H9 (cell line): ENCODE data around the gene LITAF. TPM values are rescaled to one million over a fixed set of nuclear protein-coding genes. Genes with fewer than 3 reads are reported as not detected.

ENCODE experiments used
- DNase-seq: peaks from one replicate; pipeline ENCODE4 v3.0.0-alpha.2; 2017
- H2AFZ ChIP-seq: one replicate; pipeline ENCODE4 v1.6.1; 2013; ENCODE audit warnings: mild to moderate bottlenecking, low read length, control low read depth, moderate library complexity
- H2AK5ac ChIP-seq: 2 replicates; pipeline ENCODE4 v1.6.1; 2013; ENCODE audit warnings: low read length, control low read depth, mixed read lengths; ENCODE audit not compliant: insufficient read length
- H2BK120ac ChIP-seq: one replicate; pipeline ENCODE4 v1.6.1; 2013; ENCODE audit warnings: low read depth, mild to moderate bottlenecking, low read length, control low read depth, inconsistent platforms; ENCODE audit not compliant: poor library complexity, severe bottlenecking
- H2BK12ac ChIP-seq: 2 replicates; pipeline ENCODE4 v1.6.1; 2013; ENCODE audit warnings: low read length, control low read depth, mixed read lengths, low read depth; ENCODE audit not compliant: insufficient read length
- H2BK15ac ChIP-seq: 2 replicates; pipeline ENCODE4 v1.6.1; 2013; ENCODE audit warnings: low read depth, low read length, control low read depth
- H2BK20ac ChIP-seq: one replicate; pipeline ENCODE4 v1.6.1; 2013; ENCODE audit warnings: low read depth, mild to moderate bottlenecking, low read length, control low read depth, inconsistent platforms; ENCODE audit not compliant: poor library complexity, severe bottlenecking
- H2BK5ac ChIP-seq: 2 replicates; pipeline ENCODE4 v1.6.1; 2013; ENCODE audit warnings: low read length, control low read depth, mixed read lengths; ENCODE audit not compliant: insufficient read length
- H3K14ac ChIP-seq: 2 replicates; pipeline ENCODE4 v1.6.1; 2013; ENCODE audit warnings: low read length, control low read depth; ENCODE audit not compliant: insufficient read depth
- H3K18ac ChIP-seq: 2 replicates; pipeline ENCODE4 v1.6.1; 2013; ENCODE audit warnings: low read depth, mild to moderate bottlenecking, mixed read lengths, low read length, control low read depth; ENCODE audit not compliant: insufficient read length
- H3K23ac ChIP-seq: 2 replicates; pipeline ENCODE4 v1.6.1; 2013; ENCODE audit warnings: low read length, control low read depth, mixed read lengths, low read depth; ENCODE audit not compliant: insufficient read length
- H3K23me2 ChIP-seq: 2 replicates; pipeline ENCODE4 v1.6.1; 2013; ENCODE audit warnings: low read depth, mild to moderate bottlenecking, mixed read lengths, low read length, control low read depth; ENCODE audit not compliant: insufficient read length, poor library complexity, severe bottlenecking
- H3K27ac ChIP-seq: 2 replicates; pipeline ENCODE4 v1.5.1; 2013; ENCODE audit warnings: low read length, control low read depth, mixed read lengths, low read depth; ENCODE audit not compliant: insufficient read length
- H3K27me3 ChIP-seq: 2 replicates; pipeline ENCODE4 v1.6.1; 2013; ENCODE audit warnings: low read length, control low read depth, inconsistent platforms; ENCODE audit not compliant: insufficient read depth
- H3K4ac ChIP-seq: 2 replicates; pipeline ENCODE4 v1.6.1; 2013; ENCODE audit warnings: low read depth, mild to moderate bottlenecking, control low read depth, inconsistent platforms, low read length, moderate library complexity
- H3K4me1 ChIP-seq: 2 replicates; pipeline ENCODE4 v1.6.1; 2013; ENCODE audit warnings: low read length, control low read depth, inconsistent platforms; ENCODE audit not compliant: insufficient read depth
- H3K4me2 ChIP-seq: 2 replicates; pipeline ENCODE4 v1.6.1; 2013; ENCODE audit warnings: low read length, control low read depth, mixed read lengths; ENCODE audit not compliant: insufficient read length, insufficient read depth
- H3K56ac ChIP-seq: 2 replicates; pipeline ENCODE4 v1.6.1; 2013; ENCODE audit warnings: low read depth, mild to moderate bottlenecking, mixed read lengths, low read length, control low read depth; ENCODE audit not compliant: insufficient read length
- H3K79me1 ChIP-seq: 2 replicates; pipeline ENCODE4 v1.6.1; 2013; ENCODE audit warnings: low read depth, mild to moderate bottlenecking, moderate library complexity, low read length, control low read depth, inconsistent platforms; ENCODE audit not compliant: insufficient read depth, poor library complexity, severe bottlenecking
- H3K79me2 ChIP-seq: 2 replicates; pipeline ENCODE4 v1.6.1; 2013; ENCODE audit warnings: low read length, control low read depth, inconsistent platforms; ENCODE audit not compliant: insufficient read depth
- H3K9ac ChIP-seq: 2 replicates; pipeline ENCODE4 v1.6.1; 2013; ENCODE audit warnings: low read length, control low read depth, mixed read lengths; ENCODE audit not compliant: insufficient read length; ENCODE audit errors: extremely low read depth
- H3K9me3 ChIP-seq: one replicate; pipeline ENCODE4 v1.6.1; 2013; ENCODE audit warnings: low read depth, low read length, inconsistent platforms; ENCODE audit not compliant: control insufficient read depth
- H3T11ph ChIP-seq: one replicate; pipeline ENCODE4 v1.6.1; 2013; ENCODE audit warnings: mild to moderate bottlenecking, low read length, control low read depth, inconsistent platforms
- H4K20me1 ChIP-seq: one replicate; pipeline ENCODE4 v1.6.1; 2013; ENCODE audit not compliant: control insufficient read depth, insufficient read length, insufficient read depth
- H4K5ac ChIP-seq: 2 replicates; pipeline ENCODE4 v1.6.1; 2013; ENCODE audit warnings: low read depth, mild to moderate bottlenecking, mixed read lengths, low read length, control low read depth; ENCODE audit not compliant: insufficient read length
- H4K8ac ChIP-seq: replicated peaks from 2 replicates; pipeline ENCODE4 v1.6.1; 2013; ENCODE audit warnings: low read length, control low read depth, mixed read lengths, low read depth; ENCODE audit not compliant: insufficient read length
- H4K91ac ChIP-seq: 2 replicates; pipeline ENCODE4 v1.6.1; 2013; ENCODE audit warnings: low read depth, mild to moderate bottlenecking, moderate library complexity, mixed read lengths, low read length, control low read depth; ENCODE audit not compliant: insufficient read length
- H3K27ac Mint-ChIP-seq, 3 experiments: 2 replicates in 2 of 3; 3 replicates in 1 of 3; pipeline ENCODE4 v1.8.0; 2020 to 2021; ENCODE audit warnings: mixed read lengths in 3 of 3, mild to moderate bottlenecking in 1 of 3, moderate library complexity in 1 of 3
- H3K27me3 Mint-ChIP-seq: 2 replicates; pipeline ENCODE4 v1.8.0; 2021; ENCODE audit warnings: low read depth, mild to moderate bottlenecking, moderate library complexity, mixed read lengths
- H3K36me3 Mint-ChIP-seq, 3 experiments: 2 replicates in 2 of 3; 3 replicates in 1 of 3; pipeline ENCODE4 v1.8.0; 2020 to 2021; ENCODE audit warnings: low read depth in 3 of 3, mixed read lengths in 3 of 3; ENCODE audit not compliant: insufficient read depth in 1 of 3
- H3K4me1 Mint-ChIP-seq, 2 experiments: 2 replicates each; pipeline ENCODE4 v1.8.0; 2020; ENCODE audit warnings: mixed read lengths in 2 of 2
- H3K4me3 Mint-ChIP-seq, 2 experiments: 2 replicates in 1 of 2; 3 replicates in 1 of 2; pipeline ENCODE4 v1.8.0; 2020 to 2021; ENCODE audit warnings: mild to moderate bottlenecking in 2 of 2, mixed read lengths in 2 of 2, moderate library complexity in 1 of 2
- H3K9me3 Mint-ChIP-seq, 2 experiments: 2 replicates in 1 of 2; 3 replicates in 1 of 2; pipeline ENCODE4 v1.8.0; 2020; ENCODE audit warnings: mild to moderate bottlenecking in 2 of 2, mixed read lengths in 2 of 2, moderate library complexity in 1 of 2
- CTCF ChIP-seq: fragments of 200-600 bp; sonication (generic); conservative IDR thresholded peaks from 3 replicates; pipeline ENCODE4 v1.8.0; 2021; ENCODE audit warnings: antibody characterized with exemption, mild to moderate bottlenecking
- WGBS: extraction: QIAGEN DNeasy Blood & Tissue Kit; methylation state at CpG from one replicate; pipeline ENCODE4 v1.1.7; 2013; ENCODE audit warnings: missing lambda C conversion rate, low lambda C conversion rate, mixed read lengths; ENCODE audit not compliant: insufficient read length; ENCODE audit errors: extremely low coverage; 5-methylcytosine and 5-hydroxymethylcytosine counted together
- total RNA-seq: library from RNA; stranded (reverse); gene quantifications from 2 replicates; pipeline ENCODE4 v1.2.1, GENCODE V29; 2021

LITAF gene
- total RNA-seq, 1 experiment from 2014 or later = 249 TPM

- no peak overlapping the region for H2BK20ac ChIP-seq
- H4K5ac ChIP-seq = no peak overlapping the region
- H3K79me1 ChIP-seq = no peaks in the 10 kb centered on the region
- no peak overlapping the region for H2AK5ac ChIP-seq
- no peaks in the 10 kb centered on the region for H3K23me2 ChIP-seq
- no peak overlapping the region for H3K9ac ChIP-seq
- H3K27ac Mint-ChIP-seq = peak overlapping the region in 2 of 3 experiments; percentile 81 to 94; a peak in 4 of 7 replicates
- no peak overlapping the region for H3K4me2 ChIP-seq
- no peaks in the 10 kb centered on the region for H4K20me1 ChIP-seq
- H4K91ac ChIP-seq = no peak overlapping the region
- DNase-seq = no peak
- no peak overlapping the region for H3T11ph ChIP-seq
- H2BK12ac ChIP-seq = no peak overlapping the region
- no peak overlapping the region for H4K8ac ChIP-seq
- WGBS = no CpG with 5 or more reads among the region's 6 CpGs
- no peaks in the 10 kb centered on the region for H3K79me2 ChIP-seq
- TF ChIP-seq CTCF = no peak
- no peaks in the 10 kb centered on the region for H3K27me3 ChIP-seq
- no peak overlapping the region for H2BK5ac ChIP-seq
- no peak overlapping the region for H2AFZ ChIP-seq
- H3K18ac ChIP-seq = no peak overlapping the region
- H3K4me1 ChIP-seq = peaks cover 3% of the 10 kb centered on the region; the same call in 1 of the 2 replicates
- no peak overlapping the region for H3K14ac ChIP-seq
- no peak overlapping the region for H3K23ac ChIP-seq
- H2BK15ac ChIP-seq = no peak overlapping the region
- no peak overlapping the region for H3K27ac ChIP-seq
- no peak overlapping the region for H3K4ac ChIP-seq
- no peak overlapping the region for H2BK120ac ChIP-seq
- no peak overlapping the region for H3K4me3 Mint-ChIP-seq
- no peaks in the 10 kb centered on the region for H3K9me3 ChIP-seq
- H3K36me3 Mint-ChIP-seq = peaks cover 17 to 52% (median 49%) of the 10 kb centered on the region in 3 experiments
- H3K9me3 Mint-ChIP-seq = peaks cover 0 to 6% of the 10 kb centered on the region in 2 experiments; a peak in 3 of 5 replicates
- H3K56ac ChIP-seq = no peak overlapping the region
- H3K4me1 Mint-ChIP-seq = peaks cover 21 to 23% of the 10 kb centered on the region in 2 experiments
- no peaks in the 10 kb centered on the region for H3K27me3 Mint-ChIP-seq
These were observed 28.9 kb downstream of the LITAF start for GRCh38 chr16:11557801-11558200.
